CD14-positive monocyte (primary cell): ENCODE data around the gene CAPN14. TPM values are rescaled to one million over a fixed set of nuclear protein-coding genes. Genes with fewer than 3 reads are reported as not detected.

Experiments
- DNase-seq, 3 donors: peaks; one replicate each; pipeline ENCODE4 v3.0.0-alpha.2; 2011 to 2022
- H2AFZ ChIP-seq: 2 replicates; pipeline ENCODE4 v1.6.0; 2012; ENCODE audit warnings: mild to moderate bottlenecking, low read depth, low read length, inconsistent platforms; ENCODE audit not compliant: insufficient read depth, poor library complexity, severe bottlenecking
- H3K27ac ChIP-seq, 2 donors: 1 replicate in 1 of 2; 2 replicates in 1 of 2; pipeline ENCODE4 v1.5.1; 2012 to 2013; ENCODE audit warnings: low read length in 2 of 2, control low read depth in 1 of 2, inconsistent platforms in 1 of 2, low read depth in 1 of 2, mild to moderate bottlenecking in 1 of 2
- H3K27me3 ChIP-seq, 2 donors: one replicate each; pipeline versions ENCODE4 v1.6.0 to v1.6.1; 2011 to 2013; ENCODE audit warnings: low read length in 2 of 2; ENCODE audit not compliant: control insufficient read depth in 2 of 2, insufficient read depth in 2 of 2
- H3K36me3 ChIP-seq, 2 donors: replicated peaks in 1 of 2; 1 replicate in 1 of 2; 2 replicates in 1 of 2; pipeline versions ENCODE4 v1.5.1 to v1.6.1; 2012 to 2013; ENCODE audit warnings: low read length in 2 of 2, control low read depth in 1 of 2, inconsistent platforms in 1 of 2, mild to moderate bottlenecking in 1 of 2; ENCODE audit not compliant: insufficient read depth in 2 of 2, control insufficient read depth in 1 of 2
- H3K4me1 ChIP-seq, 2 donors: 1 replicate in 1 of 2; 2 replicates in 1 of 2; pipeline versions ENCODE4 v1.5.1 to v1.6.1; 2012 to 2013; ENCODE audit warnings: low read length in 2 of 2, control low read depth in 1 of 2, inconsistent platforms in 1 of 2, mild to moderate bottlenecking in 1 of 2, moderate library complexity in 1 of 2; ENCODE audit not compliant: insufficient read depth in 2 of 2, control insufficient read depth in 1 of 2
- H3K4me2 ChIP-seq: replicated peaks from 2 replicates; pipeline ENCODE3; 2012; ENCODE audit warnings: low read length, moderate library complexity, mild to moderate bottlenecking; ENCODE audit not compliant: poor library complexity, severe bottlenecking; ENCODE audit errors: extremely low read depth
- H3K4me3 ChIP-seq, 3 experiments: fragments of 200-600 bp in 1 of 3; sonication (generic) in 1 of 3; replicated peaks in 1 of 3; 1 replicate in 2 of 3; 2 replicates in 1 of 3; pipeline ENCODE4 v1.5.1; 2011 to 2013; ENCODE audit warnings: low read length in 3 of 3, mild to moderate bottlenecking in 3 of 3, control low read depth in 2 of 3, low read depth in 2 of 3, inconsistent platforms in 1 of 3, moderate library complexity in 1 of 3
- H3K79me2 ChIP-seq: 2 replicates; pipeline ENCODE4 v1.6.0; 2012; ENCODE audit warnings: mild to moderate bottlenecking, control low read depth, inconsistent platforms, low read length, moderate library complexity; ENCODE audit not compliant: insufficient read depth
- H3K9ac ChIP-seq: 2 replicates; pipeline ENCODE4 v1.6.0; 2017; ENCODE audit warnings: low read length, mild to moderate bottlenecking; ENCODE audit not compliant: insufficient read depth, poor library complexity, severe bottlenecking
- H3K9me3 ChIP-seq, 2 donors: replicated peaks in 1 of 2; 1 replicate in 1 of 2; 2 replicates in 1 of 2; pipeline versions ENCODE4 v1.5.1 to v1.6.1; 2012 to 2013; ENCODE audit warnings: low read length in 2 of 2, control low read depth in 1 of 2; ENCODE audit not compliant: control insufficient read depth in 1 of 2, insufficient read depth in 1 of 2
- H4K20me1 ChIP-seq: 2 replicates; pipeline ENCODE4 v1.6.0; 2012; ENCODE audit warnings: mild to moderate bottlenecking, low read length, control low read depth, moderate library complexity; ENCODE audit not compliant: insufficient read depth
- H3K27ac Mint-ChIP-seq, 7 donors: one replicate each; pipeline ENCODE4 v1.8.0; 2020; ENCODE audit warnings: mild to moderate bottlenecking in 7 of 7, mixed read lengths in 7 of 7, moderate library complexity in 6 of 7, inconsistent platforms in 2 of 7
- H3K27me3 Mint-ChIP-seq, 3 donors: one replicate each; pipeline ENCODE4 v1.8.0; 2021 to 2022; ENCODE audit warnings: low read depth in 3 of 3, mild to moderate bottlenecking in 3 of 3, mixed read lengths in 3 of 3, moderate library complexity in 3 of 3, inconsistent platforms in 1 of 3
- H3K36me3 Mint-ChIP-seq, 2 donors: one replicate each; pipeline ENCODE4 v1.8.0; 2020; ENCODE audit warnings: mixed read lengths in 2 of 2, inconsistent platforms in 1 of 2, mild to moderate bottlenecking in 1 of 2
- H3K4me1 Mint-ChIP-seq: one replicate; pipeline ENCODE4 v1.8.0; 2020; ENCODE audit warnings: mild to moderate bottlenecking, mixed read lengths
- H3K4me3 Mint-ChIP-seq, 2 donors: one replicate each; pipeline ENCODE4 v1.8.0; 2020; ENCODE audit warnings: mild to moderate bottlenecking in 2 of 2, mixed read lengths in 2 of 2, moderate library complexity in 1 of 2
- H3K9me3 Mint-ChIP-seq, 7 donors: one replicate each; pipeline ENCODE4 v1.8.0; 2020 to 2022; ENCODE audit warnings: mixed read lengths in 7 of 7, mild to moderate bottlenecking in 6 of 7, moderate library complexity in 6 of 7, inconsistent platforms in 2 of 7
- WGBS: methylation state at CpG from one replicate; pipeline ENCODE4 v1.1.5; 2013; ENCODE audit warnings: missing lambda C conversion rate; ENCODE audit not compliant: insufficient coverage; 5-methylcytosine and 5-hydroxymethylcytosine counted together
- intact Hi-C, 2 donors: fragments of 100-400 bp; cut with micrococcal nuclease; formaldehyde crosslinking; loops; one replicate each; pipeline versions ENCODE4 v1.15.0 to v1.15.1; 2023
- polyA plus RNA-seq, 3 donors: library from polyadenylated mRNA; depleted of rRNA in 1 of 3; unstranded in 2 of 3; stranded (reverse) in 1 of 3; fragments of 300-500 nt in 2 of 3; fragments of >200 nt in 1 of 3; fragmentation: Illumina TruSeq in 2 of 3; gene quantifications; 1 replicate in 2 of 3; 2 replicates in 1 of 3; pipeline ENCODE4 v1.2.3, GENCODE V29; 2012 to 2021
- TF ChIP-seq, protein P1 (sequence below): fragments of 200-600 bp; IDR thresholded peaks from one replicate; pipeline ENCODE4 v1.8.0; 2022; ENCODE audit warnings: antibody characterized with exemption, mild to moderate bottlenecking

The CAPN14 gene
- polyA plus RNA-seq, 3 donors = not detected

GRCh38 chr2:31196622-31197021 lies 20.7 kb downstream of the CAPN14 start:
- Histone ChIP-seq H3K9me3 (no peaks in the 10 kb centered on the region), H3K79me2 (no peaks in the 10 kb centered on the region), H3K9ac (no peak overlapping the region), H3K27ac (no peak overlapping the region), H2AFZ (no peak overlapping the region), H4K20me1 (no peaks in the 10 kb centered on the region), H3K4me3 (no peak overlapping the region), H3K4me1 (no peaks in the 10 kb centered on the region), H3K27me3 (no peaks in the 10 kb centered on the region), H3K4me2 (no peak overlapping the region), H3K36me3 (no peaks in the 10 kb centered on the region)
- WGBS = no CpG with 5 or more reads among the region's 2 CpGs
- H3K9me3 Mint-ChIP-seq = peaks cover 0 to 3% (median 0%) of the 10 kb centered on the region in 7 donors
- H3K27ac Mint-ChIP-seq = no peak overlapping the region
- H3K4me3 Mint-ChIP-seq = no peak overlapping the region
- intact Hi-C loops = no loop called here
- peaks cover 0 to 3% (median 0%) of the 10 kb centered on the region in 3 donors for H3K27me3 Mint-ChIP-seq
- TF ChIP-seq, protein P1, sequence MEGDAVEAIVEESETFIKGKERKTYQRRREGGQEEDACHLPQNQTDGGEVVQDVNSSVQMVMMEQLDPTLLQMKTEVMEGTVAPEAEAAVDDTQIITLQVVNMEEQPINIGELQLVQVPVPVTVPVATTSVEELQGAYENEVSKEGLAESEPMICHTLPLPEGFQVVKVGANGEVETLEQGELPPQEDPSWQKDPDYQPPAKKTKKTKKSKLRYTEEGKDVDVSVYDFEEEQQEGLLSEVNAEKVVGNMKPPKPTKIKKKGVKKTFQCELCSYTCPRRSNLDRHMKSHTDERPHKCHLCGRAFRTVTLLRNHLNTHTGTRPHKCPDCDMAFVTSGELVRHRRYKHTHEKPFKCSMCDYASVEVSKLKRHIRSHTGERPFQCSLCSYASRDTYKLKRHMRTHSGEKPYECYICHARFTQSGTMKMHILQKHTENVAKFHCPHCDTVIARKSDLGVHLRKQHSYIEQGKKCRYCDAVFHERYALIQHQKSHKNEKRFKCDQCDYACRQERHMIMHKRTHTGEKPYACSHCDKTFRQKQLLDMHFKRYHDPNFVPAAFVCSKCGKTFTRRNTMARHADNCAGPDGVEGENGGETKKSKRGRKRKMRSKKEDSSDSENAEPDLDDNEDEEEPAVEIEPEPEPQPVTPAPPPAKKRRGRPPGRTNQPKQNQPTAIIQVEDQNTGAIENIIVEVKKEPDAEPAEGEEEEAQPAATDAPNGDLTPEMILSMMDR = no peak
- no peak for DNase-seq
- no peaks in the 10 kb centered on the region for H3K4me1 Mint-ChIP-seq
- no peaks in the 10 kb centered on the region for H3K36me3 Mint-ChIP-seq

DNA sequence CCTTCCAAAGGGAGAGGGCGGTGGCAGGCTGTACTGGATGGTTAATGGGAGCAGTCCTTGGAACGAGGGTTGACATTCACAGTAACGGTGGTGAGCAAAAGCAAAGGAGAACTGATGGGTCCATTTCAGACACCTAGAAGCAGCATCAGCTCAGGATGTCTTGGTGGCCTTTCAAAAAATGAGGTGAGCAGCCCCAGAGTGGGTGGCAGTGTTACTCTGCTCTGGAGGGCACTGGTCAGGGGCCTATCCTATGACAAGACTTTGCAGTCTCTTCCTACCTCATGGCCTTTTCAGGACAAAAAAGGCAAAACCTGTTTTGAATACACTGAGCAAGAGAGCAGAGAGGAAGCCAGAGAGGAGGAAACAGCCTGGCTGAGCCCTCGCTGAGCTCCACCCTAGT lies 23.5 kb downstream of the CAPN14 start:
- intact Hi-C loops = no loop called here
- no peak overlapping the region for H3K27ac ChIP-seq
- no peak for DNase-seq
- no peaks in the 10 kb centered on the region for H3K27me3 ChIP-seq
- no peaks in the 10 kb centered on the region for H4K20me1 ChIP-seq
- no peaks in the 10 kb centered on the region for H3K9me3 ChIP-seq
- H3K4me2 ChIP-seq = no peak overlapping the region
- Mint-ChIP-seq H3K4me3 (no peak overlapping the region), H3K36me3 (no peaks in the 10 kb centered on the region), H3K9me3 (no peaks in the 10 kb centered on the region), H3K27ac (no peak overlapping the region), H3K27me3 (peaks cover 0 to 1% (median 0%) of the 10 kb centered on the region in 3 donors), H3K4me1 (no peaks in the 10 kb centered on the region)
- H2AFZ ChIP-seq = no peak overlapping the region
- no peak overlapping the region for H3K4me3 ChIP-seq
- whole genome bisulfite sequencing = 100% methylated on average over 4 of the region's 4 CpGs
- H3K4me1 ChIP-seq = no peaks in the 10 kb centered on the region
- H3K79me2 ChIP-seq = no peaks in the 10 kb centered on the region
- no peak overlapping the region for H3K9ac ChIP-seq
- H3K36me3 ChIP-seq = no peaks in the 10 kb centered on the region
- TF ChIP-seq, protein P1 = no peak
